HG03064 (cell line): ENCODE measurements around the gene FBXW10.
"Not testable (repeated sequence)": the region's sequence is repeated elsewhere in the genome, so short reads cannot be mapped to it uniquely, and the experiment has no call there.

Source experiments
- ATAC-seq: cut with Tn5 transposase; IDR thresholded peaks from one replicate; pipeline ENCODE4 v1.9.1; 2021; ENCODE audit warnings: low read depth; ENCODE audit not compliant: unreplicated experiment

FBXW10 gene

GRCh38 chr17:18746551-18746950, 2.7 kb downstream of the FBXW10 start:
- not testable (repeated sequence) for ATAC-seq

GRCh38 chr17:18747501-18747900, 3.6 kb downstream of the FBXW10 start:
- not testable (repeated sequence) for ATAC-seq

- ATAC-seq, result not testable (repeated sequence)
Observed at GRCh38 chr17:18750242-18750641, 6.4 kb downstream of the FBXW10 start.

DNA sequence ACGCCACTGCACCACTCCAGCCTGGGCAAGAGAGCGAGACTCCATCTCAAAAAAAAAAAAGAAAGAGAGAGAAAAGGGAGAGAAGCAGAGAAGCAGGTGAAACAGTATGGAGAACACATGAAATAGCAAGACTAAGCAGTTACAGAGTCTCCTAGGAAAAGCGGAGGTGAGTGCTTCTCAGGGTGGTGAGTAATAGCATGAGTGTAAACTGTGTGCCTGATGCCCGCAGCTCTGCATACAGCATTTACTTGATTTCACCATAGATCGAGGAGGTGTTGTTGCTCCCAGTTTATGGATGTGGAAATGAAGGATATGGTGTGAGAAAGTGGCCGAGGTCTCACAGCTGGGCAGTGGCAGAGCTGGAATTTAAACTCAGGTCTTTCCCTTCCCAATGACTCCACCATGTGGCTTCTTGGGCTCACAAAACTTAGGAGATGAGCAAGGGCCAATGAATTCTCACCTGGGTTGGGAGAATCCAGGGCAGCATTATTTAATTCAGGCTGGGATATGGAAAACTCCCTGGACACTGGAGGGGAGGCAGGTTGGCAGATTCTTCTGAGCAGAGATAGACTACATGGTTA, 10.1 kb downstream of the FBXW10 start:
- ATAC-seq, result not testable (repeated sequence)

DNA sequence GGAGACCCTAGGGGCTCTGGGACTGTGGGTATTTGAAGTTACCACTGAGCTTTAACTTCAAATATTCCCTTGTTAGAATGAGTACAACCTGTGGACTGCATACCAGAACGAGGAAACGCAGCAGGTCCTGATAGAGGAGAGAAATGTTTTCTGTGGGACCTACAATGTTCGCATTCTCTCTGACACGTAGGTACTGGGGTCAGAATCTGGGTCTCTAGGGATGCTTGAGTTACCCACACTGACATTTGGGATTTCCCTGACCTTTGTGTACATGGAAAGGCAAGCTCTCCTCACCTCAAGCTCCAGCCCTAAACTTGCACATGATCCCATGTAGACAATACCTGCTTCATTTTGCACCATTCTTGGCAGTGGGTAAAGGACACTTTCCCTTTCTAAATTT, 12.1 kb downstream of the FBXW10 start:
- ATAC-seq, result not testable (repeated sequence)

DNA sequence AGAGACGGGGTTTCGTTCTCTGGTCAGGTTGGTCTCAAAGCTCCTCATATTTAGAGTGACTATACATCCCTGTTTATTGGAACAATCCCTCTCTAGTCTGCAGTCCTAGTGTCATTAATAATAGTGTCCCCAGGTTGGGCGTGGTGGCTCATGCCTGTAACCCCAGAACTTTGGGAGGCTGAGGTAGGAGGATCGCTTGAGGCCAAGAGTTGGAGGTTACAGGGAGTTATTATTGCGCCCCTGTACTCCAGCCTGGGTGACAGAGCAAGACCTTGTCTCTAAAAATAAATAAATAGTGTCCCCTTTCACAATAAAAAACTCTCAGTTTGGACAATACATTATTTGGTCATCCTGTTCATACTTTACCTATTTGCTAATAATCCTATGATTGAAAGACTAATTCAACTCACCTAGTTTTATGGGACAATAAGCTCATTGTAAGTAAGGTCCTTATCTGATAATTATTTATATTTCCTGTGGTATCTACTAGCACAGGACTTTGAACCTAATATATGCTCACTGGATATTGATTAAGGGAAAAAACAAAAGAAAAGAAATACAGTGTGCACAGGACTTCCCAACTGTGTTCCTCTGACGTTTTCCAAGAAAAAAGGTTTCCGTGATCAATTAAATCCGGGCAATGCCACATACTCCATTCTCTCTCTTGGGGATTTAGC, 13.7 kb downstream of the FBXW10 start:
- not testable (repeated sequence) for ATAC-seq

GRCh38 chr17:18758344-18758743, 14.5 kb downstream of the FBXW10 start:
- not testable (repeated sequence) for ATAC-seq

- not testable (repeated sequence) for ATAC-seq
Observed at GRCh38 chr17:18760221-18760620, 16.4 kb downstream of the FBXW10 start.

DNA sequence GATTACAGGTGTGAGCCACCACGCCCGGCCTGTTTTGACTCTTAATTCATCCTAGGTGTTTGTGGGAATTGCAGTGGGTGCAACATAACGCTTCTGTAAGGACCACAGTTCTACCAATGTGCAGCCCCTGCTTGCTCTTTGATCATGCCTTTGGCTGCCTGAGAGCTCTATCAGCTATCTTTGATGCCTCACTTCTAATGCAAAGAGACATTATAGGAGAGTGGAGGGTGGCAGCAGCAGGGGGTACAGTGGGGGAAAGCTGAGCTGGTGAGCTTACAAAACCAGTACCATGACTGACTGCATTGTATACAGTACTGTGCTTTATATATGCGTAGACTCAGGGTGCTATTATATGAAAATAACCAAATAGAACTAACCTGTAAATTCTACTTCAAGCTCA, 26.7 kb downstream of the FBXW10 start:
- not testable (repeated sequence) for ATAC-seq

- ATAC-seq, result not testable (repeated sequence)
Observed at GRCh38 chr17:18771066-18771465, 27.2 kb downstream of the FBXW10 start.

DNA sequence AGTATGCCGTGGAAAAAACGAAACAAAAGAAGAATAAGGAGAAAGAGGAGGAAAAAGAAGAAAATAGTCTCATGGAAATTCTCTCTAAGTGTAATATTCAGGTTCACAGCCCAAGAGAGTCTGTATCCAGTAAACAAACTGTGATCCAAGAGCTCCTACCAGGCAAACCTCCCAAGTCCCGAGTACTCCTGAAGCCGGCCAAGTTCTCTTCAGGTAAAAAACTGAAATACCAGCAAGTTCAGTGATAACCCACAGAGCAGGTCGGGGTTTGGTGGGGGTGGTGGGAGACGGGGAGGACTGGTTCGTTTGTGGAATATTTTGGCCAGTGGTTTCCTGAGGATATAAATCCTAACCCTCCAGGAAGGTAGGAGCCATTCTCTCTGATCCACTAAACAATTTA, 28.6 kb downstream of the FBXW10 start:
- no peak for ATAC-seq

DNA sequence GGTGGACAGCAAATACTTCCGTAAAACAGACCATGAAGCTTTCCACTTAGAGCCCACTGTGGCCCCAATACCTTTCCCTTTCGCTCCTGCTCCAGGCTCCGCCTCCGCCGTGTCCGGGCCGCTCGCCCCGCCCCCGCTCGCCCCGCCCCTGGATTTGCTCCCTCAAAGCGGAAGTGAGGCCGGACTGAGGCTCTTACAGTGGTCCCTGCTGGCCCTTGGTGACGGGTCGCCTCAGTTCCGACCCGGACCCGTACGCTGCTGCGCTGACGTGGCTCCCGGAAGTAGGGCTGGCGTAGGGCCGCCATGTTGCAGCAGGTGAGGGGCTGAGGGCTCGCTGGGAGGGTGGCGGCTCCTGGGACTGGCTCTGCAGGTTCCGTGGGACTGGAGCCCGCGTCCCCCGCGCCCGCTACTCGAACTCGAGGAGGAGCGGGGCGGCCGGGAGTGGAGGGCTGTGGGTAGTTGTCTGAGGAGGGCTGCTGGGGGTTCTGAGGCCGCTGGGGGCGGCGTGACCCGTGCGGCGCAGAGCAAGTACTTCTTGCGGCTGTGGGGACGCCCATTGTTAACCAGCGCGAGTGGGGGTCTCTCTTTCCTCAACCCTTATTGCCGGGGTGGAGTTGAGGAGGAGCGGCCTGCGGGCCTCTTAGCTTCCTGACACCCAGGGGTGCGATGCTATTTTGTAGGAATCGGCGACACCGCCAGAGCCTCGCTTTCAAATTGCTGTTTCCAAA, 37.3 kb downstream of the FBXW10 start, which contains the start of gene TVP23B:
TVP23B (plus strand) TSS at position 193 of the 728 bp plus-strand sequence; CDS start at position 304, 111 bp downstream.
- ATAC-seq, result peak; percentile 93

GRCh38 chr17:18781805-18782204, 38.0 kb downstream of the FBXW10 start:
- not testable (repeated sequence) for ATAC-seq

DNA sequence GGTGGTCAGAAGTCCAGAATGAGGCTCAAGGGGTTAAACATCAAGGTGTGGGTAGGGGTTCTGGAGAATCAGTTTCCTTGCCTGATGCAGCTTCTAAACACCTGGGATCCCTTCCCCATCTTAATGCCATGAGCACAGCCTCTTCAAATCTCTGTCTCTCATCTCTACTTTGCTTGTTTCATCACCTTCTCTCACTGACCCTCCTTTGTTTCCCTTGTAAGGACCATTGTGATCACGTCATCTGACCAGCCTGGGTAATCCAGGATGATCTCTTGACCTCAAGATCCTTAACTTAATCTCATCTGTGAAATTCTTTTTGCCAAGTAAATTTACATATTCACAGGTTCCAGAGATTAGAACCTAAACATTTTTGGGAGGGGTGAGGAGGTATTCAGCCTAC, 42.1 kb downstream of the FBXW10 start:
- ATAC-seq, result not testable (repeated sequence)

GRCh38 chr17:18786890-18787289, 43.0 kb downstream of the FBXW10 start:
- ATAC-seq, result not testable (repeated sequence)

DNA sequence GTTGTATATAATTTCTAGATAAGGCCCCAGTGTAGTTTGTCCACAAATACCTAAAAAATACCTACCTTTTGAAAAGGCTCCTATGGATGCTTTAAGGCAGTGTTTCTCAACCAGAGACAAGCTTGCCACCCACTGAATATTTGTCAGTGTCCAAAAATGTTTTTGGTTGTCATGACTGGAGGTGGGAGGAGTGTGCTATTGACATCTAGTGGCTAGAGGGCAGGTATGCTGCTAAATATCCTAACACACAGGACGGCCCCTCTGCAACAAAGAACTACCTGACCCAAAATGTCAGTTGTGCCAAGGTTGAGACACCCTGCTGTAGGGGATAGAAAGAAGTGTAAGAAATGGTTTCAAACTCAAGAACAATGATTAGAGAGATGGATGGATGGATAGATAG, 47.5 kb downstream of the FBXW10 start:
- ATAC-seq, result not testable (repeated sequence)

GRCh38 chr17:18794841-18795240, 51.0 kb downstream of the FBXW10 start:
- not testable (repeated sequence) for ATAC-seq

DNA sequence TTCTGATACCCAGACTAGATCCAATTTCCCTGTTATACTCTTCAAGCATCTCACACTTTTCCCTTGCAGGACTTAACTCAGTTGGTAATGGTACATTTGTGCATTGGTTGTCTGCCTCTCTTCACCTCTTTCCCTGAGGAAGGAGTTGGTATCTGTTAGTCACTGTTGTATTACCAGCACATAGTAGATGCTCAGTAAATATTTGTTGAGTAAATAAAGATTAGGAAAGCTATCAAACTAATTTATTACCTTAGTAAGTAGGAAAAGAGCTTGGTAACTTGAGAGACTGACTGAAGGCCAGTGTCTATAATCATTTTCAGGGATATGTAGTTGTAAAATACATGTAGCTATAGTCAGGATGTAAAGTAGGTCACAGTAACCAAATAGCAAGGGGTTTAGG, 53.0 kb downstream of the FBXW10 start:
- ATAC-seq, result not testable (repeated sequence)

DNA sequence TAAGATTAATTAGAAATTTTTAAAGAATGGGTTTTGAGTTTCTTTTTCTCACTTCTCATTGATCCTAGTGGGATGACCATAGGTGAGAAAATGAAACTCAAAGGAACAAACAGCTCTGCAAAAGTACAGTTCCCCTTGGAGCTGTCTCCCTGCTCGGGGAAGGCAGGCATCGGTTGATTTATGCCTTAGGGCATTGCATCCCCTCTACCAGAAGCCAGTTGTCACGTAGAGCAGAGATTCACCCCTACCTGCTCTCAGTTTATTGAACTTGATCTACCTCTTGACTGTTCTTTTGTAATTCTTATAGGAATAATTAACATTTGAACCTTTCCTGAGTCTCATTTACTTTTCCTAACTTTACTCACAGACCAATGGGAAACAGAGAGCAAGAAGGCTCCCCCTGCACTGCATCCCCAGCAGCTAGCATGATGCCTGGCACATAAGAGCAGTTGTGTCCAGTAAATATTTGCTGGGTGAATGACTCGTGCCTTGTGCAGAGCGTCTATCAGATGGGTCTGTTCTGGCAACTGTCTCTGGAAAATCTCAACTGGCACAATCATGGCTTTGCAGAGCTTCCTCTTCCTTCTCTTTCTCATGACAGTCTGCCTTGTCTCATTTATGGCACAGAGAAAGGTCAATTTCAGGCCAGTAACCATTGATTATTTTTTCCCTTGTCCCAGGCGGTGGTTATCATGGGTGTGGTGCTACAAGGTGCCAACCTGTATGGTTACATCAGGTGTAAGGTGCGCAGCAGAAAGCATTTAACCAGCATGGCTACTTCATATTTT, 59.8 kb downstream of the FBXW10 start:
- ATAC-seq, result not testable (repeated sequence)

DNA sequence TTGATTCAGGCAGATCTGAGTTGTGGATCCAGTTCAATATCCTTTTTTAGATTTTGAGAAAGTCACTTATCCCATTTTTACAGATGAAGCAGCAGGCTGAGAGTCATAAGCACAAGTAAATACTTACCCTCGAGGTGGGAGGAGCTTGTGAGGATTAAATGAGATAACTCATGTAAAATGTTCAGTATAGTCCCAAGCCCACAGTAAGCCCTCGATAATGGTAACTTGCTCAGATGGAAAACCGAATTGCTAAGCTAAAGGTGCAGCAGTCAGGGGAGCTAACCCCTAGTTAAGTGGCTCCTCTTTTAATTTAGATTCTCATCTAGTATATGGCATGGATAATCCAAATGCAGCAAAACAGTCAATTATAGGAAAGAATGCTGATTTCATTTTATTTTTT, 72.1 kb downstream of the FBXW10 start:
- not testable (repeated sequence) for ATAC-seq
